ENCODE data around the gene SHISA9.

SHISA9 gene

DNA sequence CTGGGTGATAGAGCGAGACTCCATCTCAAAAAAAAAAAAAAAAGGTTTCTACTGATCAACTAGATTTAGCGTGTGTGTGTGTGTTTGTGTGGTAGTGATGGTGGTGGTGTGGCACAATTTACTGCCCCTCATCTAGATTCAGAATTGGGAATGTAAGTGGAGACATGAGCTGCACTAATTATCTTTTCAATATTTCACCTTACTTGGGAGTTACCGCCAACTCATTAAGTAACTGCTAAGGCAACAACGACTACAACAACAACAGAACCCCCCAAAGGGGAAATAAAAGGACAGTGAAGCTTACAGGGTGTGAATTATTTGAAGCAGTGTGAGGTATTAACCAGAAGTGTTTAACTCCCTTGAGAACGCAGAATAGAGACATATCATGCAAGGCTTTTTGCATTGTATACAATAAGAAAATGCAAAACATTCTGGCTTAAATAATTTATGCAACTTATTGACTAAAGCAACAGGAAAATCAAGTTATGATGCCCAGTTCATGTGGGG, 180.5 kb downstream of the SHISA9 start:
- DNase-seq, result no peak

DNA sequence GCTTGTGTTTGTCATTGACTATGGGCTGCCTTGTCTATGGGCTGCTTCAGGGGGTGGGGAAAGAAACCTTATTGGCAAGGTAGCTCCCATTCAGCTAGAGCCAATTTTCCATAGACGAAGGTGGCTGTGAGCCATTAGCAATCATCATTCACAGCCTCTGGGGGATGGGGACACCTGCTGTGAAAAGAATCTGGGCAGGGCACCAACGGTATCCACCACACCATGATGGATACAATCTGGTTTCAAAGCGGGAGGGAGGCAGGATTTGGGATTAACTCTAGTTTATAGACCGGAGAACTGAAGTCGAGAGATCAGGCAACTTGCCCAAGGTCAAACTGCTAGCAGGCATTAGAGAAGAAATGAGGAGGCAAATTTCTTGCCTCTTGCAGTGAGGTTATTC, 182.3 kb downstream of the SHISA9 start:
- peak; percentile 20 for DNase-seq

GRCh38 chr16:13084331-13084730, 182.9 kb downstream of the SHISA9 start:
- no peak for DNase-seq

- DNase-seq, result no peak
Observed at GRCh38 chr16:13093661-13094060, 192.3 kb downstream of the SHISA9 start.

GRCh38 chr16:13095061-13095460, 193.7 kb downstream of the SHISA9 start:
- DNase-seq, result no peak

DNA sequence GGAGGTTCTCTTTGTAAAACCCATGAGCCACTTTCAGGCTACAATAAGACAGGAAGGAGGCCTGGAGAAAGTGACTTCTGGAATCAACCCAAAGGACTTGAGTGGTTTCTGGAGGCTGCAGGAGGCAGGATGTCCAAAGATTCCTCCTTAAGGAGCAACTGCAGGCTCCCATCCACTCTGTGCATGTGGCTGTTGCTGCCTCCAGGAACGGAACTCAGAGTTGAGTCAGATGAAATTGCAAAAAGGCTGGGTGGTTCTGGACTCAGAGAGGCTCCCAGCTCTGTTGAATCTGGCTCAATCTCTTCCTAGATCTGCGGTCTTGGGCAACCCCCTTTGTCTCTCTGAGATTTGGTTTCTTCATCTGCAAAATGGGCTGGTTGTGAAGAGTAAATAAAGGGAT, 197.1 kb downstream of the SHISA9 start:
- no peak for DNase-seq

DNA sequence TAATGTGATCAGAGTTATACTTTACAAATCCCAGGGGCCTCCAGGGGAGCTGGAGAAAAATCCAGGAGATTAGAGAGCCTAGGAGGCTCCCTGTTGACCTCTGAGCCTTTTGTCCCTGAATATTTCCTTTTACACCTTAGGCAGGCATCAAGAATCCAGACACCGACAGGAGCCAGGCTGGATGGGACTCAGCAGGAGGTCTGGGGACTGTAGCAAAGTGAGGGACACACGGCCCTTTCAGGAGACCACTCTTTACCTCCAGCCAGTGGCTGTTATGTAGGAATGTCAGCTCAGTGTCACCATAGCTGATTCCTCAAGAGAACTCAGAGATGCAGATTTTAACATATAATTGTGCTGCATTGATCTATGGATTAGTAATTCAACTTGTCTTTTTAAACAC, 198.4 kb downstream of the SHISA9 start:
- DNase-seq, result no peak

- no peak for DNase-seq
Observed at GRCh38 chr16:13100970-13101369, 199.6 kb downstream of the SHISA9 start.

DNA sequence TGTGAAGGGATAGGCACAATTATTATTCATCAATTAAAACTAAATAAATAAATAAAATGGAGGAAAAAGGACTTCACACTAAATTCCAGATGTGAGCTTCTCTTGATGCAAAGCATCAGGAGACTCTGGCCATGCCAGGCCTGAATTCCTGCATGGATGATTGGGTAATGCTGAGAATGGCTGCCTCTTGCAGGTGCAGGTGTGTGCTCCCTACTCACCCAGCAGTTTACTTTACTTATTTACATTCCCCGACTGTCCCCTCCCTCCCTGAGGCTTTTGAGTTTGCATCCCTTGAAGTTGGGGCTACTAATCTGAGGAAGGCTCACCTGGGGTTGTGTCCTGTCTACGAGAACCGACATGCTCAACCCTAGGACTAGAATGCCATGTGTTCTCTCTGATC, 200.4 kb downstream of the SHISA9 start:
- DNase-seq, result no peak

DNA sequence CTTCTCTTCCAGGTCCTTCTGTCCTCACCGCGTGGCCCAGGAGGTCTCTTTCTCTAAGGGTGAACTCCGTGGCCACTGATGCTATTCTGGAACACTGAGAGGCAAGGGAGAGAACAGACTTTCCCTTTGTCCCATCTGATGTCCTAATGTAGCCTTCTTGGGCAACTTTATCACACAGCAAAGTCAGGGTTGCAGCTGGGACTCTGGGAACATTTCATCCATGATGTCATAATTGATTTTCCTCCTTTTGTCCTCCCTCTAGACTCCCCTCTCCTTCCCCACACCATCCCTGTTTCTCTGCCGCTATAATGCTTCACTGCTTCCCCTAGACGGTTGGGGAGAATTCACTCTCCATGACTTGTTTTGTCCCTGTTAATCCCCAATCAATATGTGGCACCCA, 201.0 kb downstream of the SHISA9 start:
- no peak for DNase-seq

- DNase-seq, result no peak
Observed at GRCh38 chr16:13103831-13104530, 202.6 kb downstream of the SHISA9 start.

GRCh38 chr16:13104772-13105171, 203.4 kb downstream of the SHISA9 start:
- no peak for DNase-seq

DNA sequence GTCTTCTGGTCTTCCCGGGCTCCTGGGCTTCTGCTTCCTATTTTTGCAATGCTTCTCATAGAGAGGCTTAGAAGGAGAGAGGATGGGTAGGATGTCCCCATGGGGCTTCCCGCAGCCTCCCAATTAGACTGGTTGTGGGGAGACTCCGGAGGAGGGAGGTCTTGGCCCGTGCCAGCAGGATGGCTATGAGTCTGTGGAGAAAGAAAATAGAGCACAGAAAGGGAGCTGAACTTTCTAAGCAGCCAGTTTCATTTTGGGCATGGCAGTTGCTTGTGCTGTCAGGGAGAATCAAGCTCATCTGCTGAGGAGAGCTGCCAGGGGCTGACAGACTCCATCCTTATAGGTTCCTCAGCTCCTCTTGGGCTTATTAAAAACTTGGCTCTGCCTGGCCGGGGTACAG, 204.0 kb downstream of the SHISA9 start:
- no peak for DNase-seq

GRCh38 chr16:13106464-13106863, 205.1 kb downstream of the SHISA9 start:
- DNase-seq, result no peak

- no peak for DNase-seq
Observed at GRCh38 chr16:13108126-13108525, 206.7 kb downstream of the SHISA9 start.

DNA sequence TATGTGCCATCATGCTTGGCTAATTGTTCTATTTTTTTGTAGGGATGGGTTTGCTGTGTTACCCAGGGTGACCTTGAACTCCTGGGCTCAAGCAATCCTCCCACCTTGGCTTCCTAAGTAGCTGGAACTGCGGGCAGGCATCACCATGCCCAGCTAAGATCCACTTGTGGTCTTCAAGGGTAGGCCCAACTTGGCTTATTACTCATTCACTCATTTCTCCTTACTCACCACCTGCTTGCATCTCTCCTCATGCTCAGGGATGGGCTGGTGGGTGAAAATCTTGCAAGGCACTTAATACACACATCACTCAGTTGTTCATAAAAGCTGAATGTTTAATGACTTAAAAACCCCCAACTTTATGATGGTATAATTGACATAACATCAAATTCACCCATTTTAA, 207.8 kb downstream of the SHISA9 start:
- DNase-seq, result no peak

- DNase-seq, result no peak
Observed at GRCh38 chr16:13110124-13110796, 208.9 kb downstream of the SHISA9 start.

DNA sequence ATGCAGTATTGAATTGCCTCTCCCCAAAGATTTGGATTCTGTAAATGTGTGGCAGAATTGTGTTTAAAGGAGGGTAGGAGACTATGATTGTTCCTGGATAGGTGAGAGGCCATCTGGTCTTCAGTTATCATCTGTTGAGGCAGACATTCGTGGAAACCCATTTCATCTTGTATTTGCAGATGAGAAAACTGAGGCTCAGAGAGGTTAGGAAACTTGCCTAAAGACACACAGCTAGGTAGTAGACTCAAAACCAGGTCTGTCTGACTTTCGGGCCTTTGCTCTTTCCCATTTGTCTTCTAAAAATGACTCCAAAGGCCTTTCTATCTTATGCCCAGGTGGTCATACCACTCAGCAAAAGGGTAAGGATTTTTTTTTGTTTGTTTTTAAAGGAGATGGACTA, 210.3 kb downstream of the SHISA9 start:
- DNase-seq, result no peak

GRCh38 chr16:13113741-13114140, 212.3 kb downstream of the SHISA9 start:
- no peak for DNase-seq

DNA sequence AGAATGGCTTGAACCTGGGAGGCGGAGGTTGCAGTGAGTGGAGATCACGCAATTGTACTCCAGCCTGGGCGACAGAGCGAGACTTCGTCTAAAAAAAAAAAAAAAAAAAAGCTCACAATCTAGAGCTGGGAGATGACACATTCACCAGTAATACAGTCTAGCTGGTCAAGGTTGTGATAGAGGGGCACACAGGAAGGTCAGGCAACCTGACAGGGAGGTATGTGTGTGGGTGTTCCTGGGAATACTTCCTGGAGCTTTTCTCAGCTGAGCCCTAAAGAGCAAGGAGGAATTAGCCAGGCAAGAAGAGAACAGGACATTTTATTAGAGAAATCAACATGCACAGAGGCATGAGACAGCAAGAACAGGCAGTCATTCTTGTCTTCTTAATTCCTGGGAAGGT, 216.7 kb downstream of the SHISA9 start:
- DNase-seq, result no peak

DNA sequence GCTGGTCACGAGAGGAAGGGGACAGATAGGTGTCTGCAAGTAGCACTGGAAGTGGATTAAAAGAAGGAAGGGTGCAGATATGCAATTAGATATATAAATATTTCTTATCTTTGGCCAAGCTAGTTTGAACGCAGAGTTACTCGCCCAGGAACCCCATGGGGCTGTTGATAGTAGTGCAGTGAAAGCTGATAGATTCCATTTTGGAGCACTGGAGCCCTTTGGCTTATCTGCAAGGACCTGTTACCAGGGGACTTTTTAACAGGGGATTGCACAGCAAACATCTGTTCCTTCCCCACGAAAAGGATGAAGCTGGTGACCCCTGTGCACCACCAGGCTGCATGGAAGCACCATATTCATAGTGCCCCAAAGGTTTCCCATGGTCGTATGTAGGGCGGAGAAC, 218.7 kb downstream of the SHISA9 start:
- DNase-seq, result no peak

DNA sequence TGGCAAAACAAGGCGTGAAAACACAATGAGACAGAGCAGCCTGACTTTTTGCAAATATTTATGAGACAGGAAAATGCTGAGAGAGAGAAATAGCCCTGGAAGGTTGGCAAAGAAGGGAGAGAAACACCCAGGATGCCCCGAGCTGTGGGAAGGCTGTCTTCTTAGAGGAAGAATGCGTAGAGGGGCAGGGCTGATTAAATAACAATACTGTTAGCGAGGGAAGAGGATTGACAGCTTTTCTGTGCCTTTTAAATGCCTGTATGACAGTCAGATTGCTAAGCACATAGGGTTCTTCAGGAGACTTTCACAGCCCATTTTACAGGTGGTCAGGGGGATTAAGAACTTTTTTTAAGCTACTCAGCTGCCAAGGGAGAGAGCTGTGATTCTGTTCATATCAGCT, 219.2 kb downstream of the SHISA9 start:
- DNase-seq, result no peak

- DNase-seq, result no peak
Observed at GRCh38 chr16:13123991-13124390, 222.6 kb downstream of the SHISA9 start.

DNA sequence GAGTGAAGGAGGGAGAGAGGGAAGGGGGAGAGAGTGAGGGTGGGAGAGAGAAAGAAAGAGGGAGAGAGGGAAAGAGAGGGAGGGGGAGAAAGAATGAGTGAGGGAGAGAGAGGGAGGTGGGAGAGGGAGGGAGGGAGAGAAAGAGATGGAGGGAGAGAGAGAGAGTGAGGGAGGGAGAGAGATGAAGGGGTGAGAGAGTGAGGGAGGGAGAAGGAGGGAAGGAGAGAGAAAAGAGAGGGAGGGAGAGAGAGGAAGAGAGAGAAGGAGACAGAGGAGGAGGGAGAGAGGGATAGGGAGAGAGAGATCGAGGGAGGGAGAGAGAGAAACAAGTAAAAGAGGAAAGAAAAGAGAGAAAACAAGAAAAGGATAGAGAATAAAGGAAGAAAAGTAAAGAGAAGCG, 225.7 kb downstream of the SHISA9 start:
- no peak for DNase-seq

GRCh38 chr16:13130586-13130985, 229.2 kb downstream of the SHISA9 start:
- no peak for DNase-seq

Data from NCI-H1436 treated with DMSO at 0.1 percent for 48 hours (cell line).